Activated T-cell treated with anti-CD3 and anti-CD28 coated beads for 4 hours (primary cell): ENCODE results near the gene PTPRA.

Experiments
- DNase-seq: peaks from one replicate; pipeline ENCODE4 v3.0.0-alpha.2; 2020

Gene PTPRA

DNA sequence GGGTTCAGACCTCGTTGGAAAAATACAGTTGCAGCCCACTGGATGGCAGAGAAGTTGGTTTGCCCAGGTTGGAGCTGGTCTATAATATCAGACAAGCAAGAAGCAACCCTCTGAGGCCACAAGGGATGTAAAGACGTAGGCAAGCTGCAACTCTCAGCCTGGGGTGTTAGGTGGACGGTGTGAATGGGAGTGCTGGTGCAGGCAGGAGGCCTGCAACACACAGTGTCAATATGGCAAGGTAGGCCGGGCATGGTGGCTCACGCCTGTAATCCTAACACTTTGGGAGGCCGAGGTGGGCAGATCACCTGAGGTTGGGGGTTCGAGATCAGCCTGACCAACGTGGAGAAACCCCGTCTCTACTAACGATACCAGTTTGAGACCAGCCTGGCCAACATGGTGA lies 22.2 kb upstream of the PTPRA start:
- DNase-seq = no peak

DNA sequence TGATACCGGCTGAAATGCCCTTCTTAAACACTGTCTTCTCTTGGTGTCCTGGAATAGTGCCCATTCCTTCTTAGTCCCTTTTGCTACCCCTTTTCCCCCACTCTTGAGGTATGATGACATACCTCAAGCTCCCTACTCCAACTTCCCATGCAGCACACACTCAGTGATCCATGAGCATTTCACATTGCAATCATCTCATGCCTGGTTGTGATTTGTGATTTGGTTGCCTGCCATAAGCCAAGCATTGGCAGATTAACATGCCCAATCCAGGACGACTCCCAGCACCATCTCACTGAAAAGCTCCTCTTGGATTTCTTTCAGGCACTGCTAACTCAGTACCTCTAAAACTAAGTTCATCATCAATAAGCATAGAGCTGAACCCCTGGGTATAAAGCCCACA lies 14.7 kb upstream of the PTPRA start:
- DNase-seq = no peak

DNA sequence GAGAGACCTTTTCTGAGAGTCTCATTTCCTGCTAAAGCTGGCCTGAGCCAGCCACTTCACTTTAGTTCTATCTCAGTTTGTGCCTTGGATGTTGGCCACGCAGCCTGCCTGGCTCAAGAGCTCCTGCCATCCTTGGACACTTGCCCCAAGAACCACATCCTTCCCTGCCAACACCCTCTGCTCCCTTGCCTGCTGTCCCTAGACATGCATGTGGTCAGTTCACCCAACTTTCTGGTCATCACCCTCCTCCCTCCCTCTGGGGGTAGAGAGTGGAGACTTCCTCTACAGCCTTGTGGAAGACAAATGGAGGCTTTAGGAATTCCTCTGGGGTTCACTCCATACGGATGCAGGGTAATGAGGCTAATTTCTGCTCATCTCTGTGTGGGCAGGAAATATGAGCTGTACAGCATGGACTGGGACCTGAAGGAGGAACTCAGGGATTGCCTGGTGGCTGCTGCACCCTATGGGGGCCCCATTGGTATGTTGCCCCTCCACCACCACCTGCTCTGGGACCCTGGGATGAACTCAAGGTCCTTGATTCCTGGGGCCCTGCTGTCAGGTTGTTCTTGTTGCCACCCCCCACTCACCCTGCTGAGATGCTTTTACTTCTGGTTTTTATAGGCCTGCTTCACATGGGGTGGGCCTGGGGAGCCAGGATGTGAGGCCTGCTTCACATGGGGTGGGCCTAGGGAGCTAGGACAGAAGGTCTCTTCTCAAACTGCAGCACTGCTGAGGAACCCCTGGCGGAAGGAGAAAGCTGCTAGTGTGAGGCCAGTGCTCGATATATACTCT lies 13.8 kb upstream of the PTPRA start:
- DNase-seq = no peak

DNA sequence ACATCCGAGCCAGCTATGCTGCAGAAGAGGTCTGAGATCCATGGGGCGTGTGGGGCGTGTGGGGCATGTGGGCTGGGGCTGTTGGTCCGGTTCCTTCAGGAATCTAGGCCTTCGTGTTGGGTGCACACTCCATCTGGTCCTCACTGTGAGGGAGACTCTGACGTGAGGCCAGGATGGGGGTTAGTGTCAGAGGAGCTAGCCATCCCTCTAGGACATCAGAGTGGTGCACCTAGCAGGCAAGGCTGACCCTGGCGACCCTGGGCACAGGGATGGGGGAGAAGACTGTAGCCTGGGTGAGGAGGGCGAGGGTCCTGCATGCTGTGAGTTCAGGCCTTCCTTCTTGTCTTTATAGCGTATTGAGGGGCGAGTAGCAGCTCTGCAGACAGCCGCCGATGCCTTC lies 8.7 kb upstream of the PTPRA start:
- no peak for DNase-seq

DNA sequence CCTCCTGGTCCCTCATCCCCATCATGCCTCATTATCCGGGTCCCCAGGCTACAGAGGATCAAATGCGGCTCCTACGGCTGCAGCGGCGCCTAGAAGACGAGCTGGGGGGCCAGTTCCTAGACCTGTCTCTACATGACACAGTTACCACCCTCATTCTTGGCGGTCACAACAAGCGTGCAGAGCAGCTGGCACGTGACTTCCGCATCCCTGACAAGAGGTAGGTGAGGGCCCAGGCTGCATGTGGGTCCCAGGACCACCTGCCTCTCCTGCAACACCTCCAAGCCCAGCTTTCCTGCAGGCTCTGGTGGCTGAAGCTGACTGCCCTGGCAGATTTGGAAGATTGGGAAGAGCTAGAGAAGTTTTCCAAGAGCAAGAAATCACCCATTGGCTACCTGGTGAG lies 8.2 kb upstream of the PTPRA start:
- DNase-seq = no peak

DNA sequence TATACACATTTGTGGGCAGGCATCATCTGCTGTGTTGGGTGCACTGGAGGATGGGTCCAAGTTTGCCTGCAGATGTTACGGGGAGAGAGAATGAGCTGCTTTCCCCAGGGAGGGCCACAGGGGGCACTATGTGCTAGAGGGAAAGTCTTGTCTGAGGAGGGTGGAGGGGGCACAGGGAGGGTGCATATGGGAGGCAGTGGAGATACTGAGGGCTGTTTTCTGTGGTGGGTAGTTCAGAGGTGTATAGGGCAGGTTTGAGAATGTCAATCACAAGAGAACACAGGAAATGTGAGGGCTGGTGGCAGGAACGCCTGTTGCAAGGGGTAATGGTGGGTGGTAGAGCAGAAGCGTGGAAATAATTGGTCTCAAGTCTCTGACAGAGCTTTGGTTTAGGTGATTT lies 7.7 kb upstream of the PTPRA start:
- peak; percentile 52 for DNase-seq

DNA sequence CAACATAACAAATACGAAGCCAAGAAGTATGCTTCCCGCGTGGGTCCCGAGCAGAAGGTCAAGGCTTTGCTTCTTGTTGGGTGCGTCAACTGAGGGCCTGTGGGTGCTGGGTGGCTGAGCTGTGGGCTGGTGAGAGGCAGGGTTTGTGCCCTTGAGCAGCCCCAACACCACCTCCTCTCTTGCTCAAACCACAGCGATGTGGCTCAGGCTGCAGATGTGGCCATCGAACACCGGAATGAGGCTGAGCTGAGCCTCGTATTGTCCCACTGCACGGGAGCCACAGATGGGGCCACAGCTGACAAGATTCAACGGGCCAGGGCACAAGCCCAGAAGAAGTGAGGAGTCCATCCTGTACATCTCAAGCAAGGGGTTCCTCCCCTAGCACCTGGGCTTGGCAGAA lies 7.0 kb upstream of the PTPRA start:
- no peak for DNase-seq

DNA sequence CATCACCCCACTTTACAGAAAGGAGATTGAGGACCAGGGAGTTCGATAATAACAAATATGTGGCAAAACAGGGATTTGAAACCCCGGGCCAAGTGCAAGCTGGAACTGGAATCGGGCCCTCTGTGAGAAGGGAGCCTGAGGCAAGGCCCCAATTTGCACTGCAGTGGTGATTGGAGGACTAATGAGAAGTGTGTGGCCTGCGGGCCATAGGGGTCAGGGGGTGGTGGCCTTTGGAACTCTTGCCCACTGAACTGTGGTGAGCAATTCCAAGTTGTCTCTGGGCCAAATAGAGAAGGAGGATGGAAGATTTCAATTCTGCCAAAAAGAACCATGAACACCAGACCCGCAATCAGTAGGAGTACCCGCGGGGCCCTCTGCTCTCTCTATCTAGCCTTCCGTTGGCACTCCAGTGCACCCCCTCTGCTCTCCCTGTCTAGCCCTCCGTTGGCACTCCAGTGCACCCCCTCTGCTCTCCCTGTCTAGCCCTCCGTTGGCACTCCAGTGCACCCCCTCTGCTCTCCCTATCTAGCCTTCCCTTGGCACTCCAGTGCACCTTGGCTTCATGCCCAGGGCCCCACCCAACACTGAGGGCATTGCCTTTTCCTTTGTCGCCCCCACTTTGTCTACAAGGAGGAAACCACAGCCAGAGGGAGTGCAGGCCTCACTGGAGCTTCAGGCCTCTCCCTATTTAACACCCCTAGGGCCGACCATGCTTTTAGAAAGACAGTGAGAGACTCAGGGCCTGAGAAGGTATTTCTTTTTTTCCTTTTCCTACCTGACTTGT lies 6.0 kb upstream of the PTPRA start:
- DNase-seq = no peak

DNA sequence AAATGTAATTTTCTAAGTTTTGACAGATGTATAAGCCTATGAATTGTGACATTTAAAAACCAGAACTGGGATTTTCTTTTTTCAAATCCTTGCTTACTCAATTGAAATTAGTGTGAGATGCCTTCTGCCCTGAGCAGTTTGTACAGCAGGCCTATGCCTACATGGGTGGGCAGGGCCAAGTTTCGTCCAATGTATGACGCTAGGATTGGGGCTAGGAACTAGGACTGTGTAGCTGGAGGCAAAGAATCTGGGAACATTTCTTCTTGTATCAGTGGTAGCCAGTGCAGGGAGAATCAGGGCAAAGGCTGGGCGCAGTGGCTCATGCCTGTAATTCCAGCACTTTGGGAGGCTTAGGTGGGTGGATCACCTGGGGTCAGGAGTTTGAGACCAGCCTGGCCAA lies 3.9 kb upstream of the PTPRA start:
- no peak for DNase-seq

DNA sequence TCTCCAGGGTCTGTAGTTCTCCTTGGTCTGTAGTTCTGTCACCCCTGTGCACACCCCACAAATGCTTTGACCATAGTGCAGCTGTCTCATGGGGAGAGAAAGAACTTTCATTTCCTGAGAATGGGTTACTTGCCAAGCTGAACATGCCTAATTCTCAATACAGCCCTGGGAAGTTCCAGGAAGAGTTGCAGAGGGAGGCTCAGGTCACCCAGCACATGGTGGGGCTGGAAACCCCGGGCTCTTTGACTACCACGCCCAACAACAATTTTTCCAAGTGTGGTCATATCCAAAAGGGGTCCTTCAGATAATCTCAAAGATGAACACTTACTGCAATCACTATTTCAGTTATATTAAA lies 2.2 kb upstream of the PTPRA start:
- DNase-seq = no peak

DNA sequence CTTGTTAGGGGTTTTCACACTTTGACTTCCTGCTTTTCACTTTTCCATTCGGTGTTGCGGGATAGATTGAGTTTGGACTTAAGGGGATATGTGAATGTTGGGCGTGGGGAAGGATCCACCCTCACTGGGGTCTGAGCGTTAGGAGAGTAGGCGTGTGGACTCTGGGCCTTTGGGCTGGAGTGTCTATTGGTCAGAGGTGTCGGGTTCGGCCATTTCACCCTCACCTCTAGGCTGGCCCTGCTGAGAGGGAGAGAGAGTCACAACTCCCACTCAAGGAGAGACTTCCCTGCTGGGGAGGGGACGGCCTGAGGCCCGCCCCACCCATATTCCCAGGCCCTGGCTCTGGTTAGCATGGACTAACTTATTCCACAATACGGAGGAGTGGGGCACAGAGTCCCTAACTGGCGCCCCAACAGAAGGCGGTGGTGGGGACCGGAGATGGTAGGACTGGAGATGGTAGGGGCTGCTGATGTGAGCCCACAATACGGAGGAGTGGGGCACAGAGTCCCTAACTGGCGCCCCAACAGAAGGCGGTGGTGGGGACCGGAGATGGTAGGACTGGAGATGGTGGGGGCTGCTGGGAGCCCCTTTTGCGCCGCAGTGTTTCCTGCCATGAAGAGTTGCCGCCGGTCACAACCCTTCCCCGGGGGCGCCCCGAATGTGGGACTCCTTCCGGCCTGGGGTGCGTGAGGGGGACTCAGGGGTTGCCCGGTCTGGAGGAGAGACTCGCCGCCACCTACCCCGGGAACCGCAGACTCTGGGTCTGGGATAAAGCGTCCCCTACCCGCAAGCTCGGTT lies 1.4 kb upstream of the PTPRA start:
- DNase-seq = no peak

DNA sequence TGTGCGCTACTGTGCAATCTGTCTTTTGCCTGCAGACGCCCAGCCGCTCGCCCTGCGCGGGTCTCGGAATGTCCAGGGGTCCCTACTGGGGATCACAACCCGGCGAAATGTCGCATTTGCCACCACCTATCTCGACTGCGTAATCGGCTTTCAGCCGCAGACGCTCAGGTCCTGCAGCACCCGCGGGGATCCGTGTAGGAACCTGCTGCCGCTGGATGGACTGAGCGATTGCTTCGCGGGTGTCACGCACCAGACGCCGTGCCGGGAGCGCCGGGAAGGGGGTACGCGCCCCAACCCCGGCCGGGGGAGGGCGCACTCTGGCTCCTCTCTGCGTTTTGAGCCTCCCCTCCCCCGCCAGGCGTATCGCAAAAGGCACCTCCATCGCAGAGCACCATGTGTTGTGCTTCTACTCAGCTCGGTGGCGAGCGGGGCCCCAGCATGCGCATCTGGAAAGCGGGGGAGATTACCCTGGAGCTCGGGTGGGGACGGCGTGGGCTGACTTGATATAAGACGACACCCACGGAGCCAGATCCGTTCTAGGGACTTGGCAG lies 747 bp upstream of the PTPRA start:
- DNase-seq = peak; percentile 65

DNA sequence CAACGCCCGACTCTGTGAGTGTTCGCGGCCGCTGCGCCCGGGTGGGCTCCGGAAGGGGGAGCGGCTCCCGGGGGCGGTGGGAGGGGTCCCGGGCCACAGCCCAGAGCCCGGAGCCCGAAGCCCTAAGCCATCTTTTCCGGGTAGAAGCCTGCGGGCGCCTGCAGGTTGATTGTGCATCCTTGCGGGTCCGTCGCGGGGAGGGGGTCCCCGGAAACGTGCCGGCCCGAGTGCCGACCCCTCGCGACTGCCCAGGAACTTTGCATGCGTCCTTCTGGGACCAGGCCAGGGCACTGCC lies 413 bp downstream of the PTPRA start:
- peak; percentile 42 for DNase-seq

DNA sequence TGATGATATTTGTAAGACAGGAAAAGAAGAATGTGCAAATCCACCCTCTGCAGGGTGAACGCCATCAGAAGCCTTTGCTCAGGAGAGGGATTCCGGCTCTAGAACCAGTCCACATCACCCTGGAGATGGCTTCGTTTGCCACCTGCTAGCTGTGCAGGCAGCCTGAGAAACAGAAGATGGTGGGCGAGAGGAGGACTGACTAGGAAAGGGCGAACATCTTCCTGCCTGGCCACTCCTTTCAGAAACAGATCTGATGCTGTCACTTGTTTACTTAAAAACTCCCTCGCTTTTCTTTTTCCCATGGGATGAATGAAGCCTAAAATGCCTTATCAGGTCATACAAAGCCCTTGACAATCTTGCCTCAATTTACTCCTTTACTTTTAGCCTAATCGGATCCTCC lies 1.2 kb downstream of the PTPRA start:
- DNase-seq = no peak

DNA sequence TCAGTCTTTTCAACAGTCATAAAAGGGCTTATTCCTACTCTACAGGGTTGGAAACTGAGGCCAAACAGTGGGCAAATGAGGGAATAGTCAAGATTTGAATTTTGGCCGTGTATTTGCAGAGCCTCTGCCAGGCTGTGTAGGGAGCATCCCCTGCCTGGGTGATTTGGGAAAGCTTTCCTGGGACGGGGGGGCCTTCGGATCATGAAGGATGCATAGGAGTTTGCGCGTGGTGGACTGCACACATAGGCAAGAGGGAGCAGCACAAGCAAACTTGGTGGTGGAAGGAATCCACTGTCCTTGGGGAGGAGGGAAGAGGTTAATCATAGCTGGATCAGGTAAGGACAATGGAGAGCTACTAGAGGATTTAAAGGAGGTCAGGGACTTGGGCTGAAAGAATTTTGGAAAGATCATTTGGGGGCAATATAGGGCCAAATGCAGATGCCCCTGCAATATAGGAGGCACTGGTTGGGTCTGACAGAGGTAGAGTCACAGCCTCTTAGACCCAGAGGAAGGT lies 2.5 kb downstream of the PTPRA start:
- no peak for DNase-seq

DNA sequence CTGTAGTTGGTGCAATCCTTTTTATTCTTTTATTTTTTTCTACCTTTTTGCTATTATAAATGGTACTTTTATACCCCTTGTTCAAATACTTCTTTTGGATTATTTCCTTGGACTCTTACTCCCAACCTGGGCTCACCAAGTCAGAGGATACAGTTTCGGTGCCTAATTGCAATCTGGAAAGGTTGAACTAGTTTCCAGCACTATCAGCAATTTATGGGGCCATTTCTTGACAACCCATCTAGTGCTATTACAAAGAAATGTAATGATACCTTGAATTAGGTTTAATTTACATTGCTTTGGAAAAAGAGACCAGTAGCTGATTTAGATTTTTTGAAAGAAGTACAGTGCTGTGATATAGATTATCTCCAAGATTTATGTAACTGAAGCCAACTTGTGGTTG lies 5.2 kb downstream of the PTPRA start:
- no peak for DNase-seq

DNA sequence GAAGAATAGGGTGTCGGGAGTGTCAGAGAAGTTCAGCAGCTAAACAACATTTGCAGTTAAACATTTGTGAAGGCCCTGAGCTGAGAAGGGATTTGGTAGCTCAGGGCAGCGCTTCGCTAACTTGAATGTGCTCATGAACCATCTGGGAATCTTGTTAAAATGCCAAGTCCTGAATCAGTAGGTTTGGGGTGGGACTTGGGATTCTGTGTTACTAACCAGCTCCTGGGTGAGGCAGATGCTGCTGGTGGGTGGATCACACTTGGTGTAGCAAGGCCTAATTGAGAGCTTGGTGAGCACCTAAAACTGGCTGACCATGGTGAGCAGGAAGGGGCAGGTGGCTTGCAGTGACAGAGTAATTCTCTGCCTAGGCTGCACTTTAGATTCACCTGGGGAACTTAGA lies 5.9 kb downstream of the PTPRA start:
- no peak for DNase-seq

DNA sequence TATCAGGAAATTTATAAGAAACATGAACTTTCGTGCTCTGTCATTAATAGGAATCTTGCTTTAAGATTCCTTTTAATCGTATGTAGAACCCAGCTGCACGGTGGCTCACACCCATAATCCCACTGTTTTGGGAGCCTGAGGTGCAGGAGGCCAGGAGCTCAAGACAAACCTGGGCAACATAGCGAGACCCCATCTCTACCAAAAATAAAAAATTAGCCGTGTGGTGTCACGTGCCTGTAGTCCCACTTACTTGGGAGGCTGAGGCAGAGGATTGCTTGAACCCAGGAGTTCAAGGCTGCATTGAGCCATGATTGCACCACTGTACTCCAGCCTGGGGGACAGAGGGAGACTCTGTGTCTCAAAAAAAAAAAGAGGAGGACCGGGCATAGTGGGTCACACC lies 7.4 kb downstream of the PTPRA start:
- DNase-seq = no peak

DNA sequence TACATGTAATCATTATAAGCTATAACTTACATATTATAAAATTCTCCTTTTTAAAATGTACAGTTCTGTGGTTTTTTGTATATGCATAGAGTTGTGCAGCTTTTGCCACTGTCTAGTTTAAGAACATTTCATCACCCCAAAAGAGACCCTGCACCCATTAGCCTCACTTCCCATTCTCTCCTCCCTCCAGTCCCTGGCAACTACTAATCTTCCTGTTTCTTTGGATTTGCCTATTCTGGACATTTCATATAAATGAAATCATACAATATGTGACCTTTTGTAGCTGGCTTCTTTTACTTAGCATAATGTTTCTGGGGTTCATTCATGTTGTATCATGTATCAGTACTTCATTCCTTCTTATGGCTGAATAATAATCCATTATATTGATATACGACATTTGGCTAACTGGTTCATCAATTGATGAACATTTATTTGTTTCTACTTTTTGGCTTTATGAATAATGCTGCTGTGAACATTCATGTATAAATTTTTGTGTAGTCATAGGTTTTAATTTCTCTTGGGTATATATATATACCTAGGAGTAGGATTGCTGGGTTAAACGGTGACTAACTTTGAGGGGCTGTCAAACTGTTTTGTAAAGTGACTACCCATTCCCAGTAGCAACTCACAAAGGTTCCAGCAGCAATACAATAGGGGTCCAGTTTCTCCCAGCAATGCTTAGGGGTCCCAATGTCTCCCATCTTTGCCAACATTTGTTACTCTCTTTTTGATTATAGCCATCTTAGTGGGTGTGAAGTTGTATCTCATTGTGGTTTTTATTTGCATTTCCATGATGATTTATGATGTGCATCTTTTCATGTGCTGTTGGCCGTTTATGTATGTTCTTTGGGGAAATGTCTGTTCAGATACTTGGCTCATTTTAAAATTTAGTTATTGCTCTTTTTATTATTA lies 10.7 kb downstream of the PTPRA start:
- no peak for DNase-seq

DNA sequence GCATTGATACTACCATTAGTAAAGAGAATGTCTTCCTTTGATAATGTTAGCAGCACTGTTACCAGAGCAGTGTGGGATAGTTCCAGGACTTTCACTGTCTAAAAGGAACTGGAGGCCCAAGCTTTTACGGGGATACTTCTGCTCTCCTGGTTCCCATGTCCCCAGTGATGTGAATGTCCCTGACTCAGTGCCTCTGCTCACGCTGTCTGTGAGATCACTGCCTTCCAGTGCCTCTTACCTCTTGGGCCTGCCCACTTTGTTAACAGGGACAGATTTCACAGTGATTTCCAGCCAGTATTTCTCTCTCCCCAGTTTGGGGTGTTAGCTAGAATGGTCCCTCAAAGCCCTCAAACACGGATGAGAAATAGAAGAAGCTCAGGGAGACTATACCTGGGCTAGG lies 14.4 kb downstream of the PTPRA start:
- no peak for DNase-seq

DNA sequence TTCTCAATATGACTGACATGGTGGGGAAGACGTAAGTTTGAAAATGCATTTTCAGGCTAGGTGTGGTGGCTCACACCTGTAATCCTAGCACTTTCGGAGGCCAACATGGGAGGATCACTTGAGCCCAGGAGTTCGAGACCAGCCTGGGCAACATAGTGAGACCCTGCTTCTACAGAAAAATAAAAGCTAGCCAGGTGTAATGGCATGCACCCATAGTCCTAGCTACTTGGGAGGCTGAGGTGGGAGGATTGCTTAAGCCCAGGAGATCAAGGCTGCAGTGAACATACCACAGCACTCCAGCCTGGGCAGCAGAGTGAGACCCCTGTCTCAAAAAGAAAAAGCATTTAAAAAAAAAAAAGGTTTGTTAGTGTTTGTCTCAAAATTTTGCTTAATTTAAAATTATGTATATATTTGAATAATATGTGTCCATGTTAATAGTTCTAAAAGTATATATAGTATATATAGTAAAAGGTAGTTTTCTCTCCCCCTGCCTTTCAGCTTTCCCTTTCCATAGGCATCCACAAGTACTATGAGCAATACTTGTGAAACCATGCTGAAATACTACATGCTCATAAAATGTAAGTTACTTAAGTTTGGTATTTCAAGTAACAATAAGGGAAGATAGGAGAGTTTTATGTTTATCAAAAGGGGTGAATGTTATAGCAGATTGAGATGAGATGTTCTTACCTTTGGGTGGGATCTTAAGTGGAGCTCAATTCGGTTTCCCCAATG lies 15.1 kb downstream of the PTPRA start:
- no peak for DNase-seq

DNA sequence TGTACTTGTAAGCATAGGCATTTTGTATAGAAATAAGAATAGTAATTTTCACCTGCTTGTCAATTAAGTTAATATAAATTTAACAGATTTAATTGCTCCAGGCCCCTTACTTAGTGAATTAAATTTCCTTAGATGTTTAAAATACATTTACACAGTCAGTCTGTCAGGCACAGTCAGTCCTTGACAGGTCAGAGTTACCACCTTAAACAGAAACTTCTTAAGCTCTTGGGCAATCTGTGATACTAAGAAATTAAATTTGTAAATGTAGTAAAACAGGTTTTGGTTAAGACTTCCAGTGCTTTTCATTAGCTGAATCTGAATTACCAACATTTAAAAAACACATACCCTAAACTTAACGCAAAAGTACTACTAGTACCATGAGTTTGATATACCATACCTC lies 15.9 kb downstream of the PTPRA start:
- DNase-seq = no peak
